ENCODE measurements around the gene ROR1. TPM values are rescaled to one million over a fixed set of nuclear protein-coding genes. Genes with fewer than 3 reads are reported as not detected.
"Not testable (repeated sequence)": the region's sequence is repeated elsewhere in the genome, so short reads cannot be mapped to it uniquely, and the experiment has no call there.

ROR1 gene
- polyA plus RNA-seq, 3 donors = 22.6 to 31.2 (median 28.9) TPM

GRCh38 chr1:64220241-64220640 is 446.4 kb downstream of the ROR1 start:
- DNase-seq = no peak

GRCh38 chr1:64223329-64224151 is 449.7 kb downstream of the ROR1 start:
- no peak for DNase-seq

- DNase-seq = not testable (repeated sequence)
Observed at GRCh38 chr1:64224236-64224635, 450.4 kb downstream of the ROR1 start.

GRCh38 chr1:64228167-64228957 is 454.5 kb downstream of the ROR1 start:
- DNase-seq = no peak

- no peak for DNase-seq
Observed at GRCh38 chr1:64229307-64229706, 455.5 kb downstream of the ROR1 start.

Other genes with a start within 250 kb of the ROR1 start
- gene PGM1, start 180.6 kb upstream of the ROR1 start, polyA plus RNA-seq (ENCODE audit: insufficient read length in 3 of 3) = 10 to 100 TPM; 27.7 to 32.7 (median 28.8) TPM